Lower leg skin (tissue), 4 donors: Measurements from ENCODE around the gene SHC3. TPM values are rescaled to one million over a fixed set of nuclear protein-coding genes. Genes with fewer than 3 reads are reported as not detected.
A peak's percentile ranks its signal among the peaks of the same experiment; 100 is the strongest.

Experiments
- DNase-seq, 2 donors: peaks; one replicate each; pipeline ENCODE4 v3.0.0-alpha.2; 2019; ENCODE audit warnings: low spot score in 2 of 2
- H3K4me3 ChIP-seq: fragments of 200-600 bp; sonication (generic); 2 replicates; pipeline ENCODE4 v1.5.1; 2017; ENCODE audit warnings: mild to moderate bottlenecking, low read depth; ENCODE audit not compliant: poor library complexity, severe bottlenecking
- CTCF ChIP-seq, 3 donors: fragments of 450-650 bp; IDR thresholded peaks; one replicate each; pipeline ENCODE4 v1.5.1; 2016; ENCODE audit warnings: antibody characterized with exemption in 3 of 3, mild to moderate bottlenecking in 3 of 3, moderate library complexity in 2 of 3
- POLR2A ChIP-seq, 2 donors: fragments of 450-650 bp; IDR thresholded peaks; one replicate each; pipeline ENCODE4 v1.6.1; 2016 to 2017; ENCODE audit warnings: antibody characterized with exemption in 2 of 2, mild to moderate bottlenecking in 1 of 2, moderate library complexity in 1 of 2
- WGBS, 2 donors: methylation state at CpG; one replicate each; pipeline ENCODE4 v1.1.5; 2018; 5-methylcytosine and 5-hydroxymethylcytosine counted together
- intact Hi-C: fragments of 100-400 bp; cut with DNase I; formaldehyde crosslinking; loops from one replicate; pipeline ENCODE4 v1.15.0; 2023; ENCODE audit warnings: low total_unique reads
- total RNA-seq, 4 donors: library from RNA; depleted of rRNA; stranded (reverse); fragments of >200 nt; gene quantifications; one replicate each; pipeline ENCODE4 v1.1.0, GENCODE V29; 2016

The SHC3 gene
- total RNA-seq, 4 donors from 2014 or later = 0.49 to 3.7 (median 1.7) TPM

DNA sequence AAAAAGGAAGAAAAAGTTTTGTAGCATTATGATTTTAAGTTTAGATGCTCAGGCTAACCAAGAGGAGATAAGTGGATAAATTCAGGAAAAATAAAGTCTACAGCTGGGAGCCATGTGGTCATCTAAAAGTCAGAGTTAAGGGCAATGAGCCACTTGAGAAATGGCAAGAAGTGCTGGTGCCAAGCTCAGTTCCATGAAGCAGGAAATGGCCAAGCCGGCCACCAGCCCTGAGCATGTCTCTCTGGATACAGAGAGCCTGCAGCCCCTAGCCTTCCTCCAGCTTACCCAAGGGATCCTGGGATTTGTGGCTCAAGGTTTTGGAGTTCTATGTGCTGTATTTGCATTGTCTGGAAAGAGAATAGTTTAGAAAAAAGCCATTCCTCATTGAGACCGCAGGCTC is 199.6 kb downstream of the SHC3 start:
- no peak overlapping the region for H3K4me3 ChIP-seq
- no peak for TF ChIP-seq CTCF (IDR thresholded peaks at IDR 0.05)
- TF ChIP-seq POLR2A (IDR thresholded peaks at IDR 0.05) = no peak
- 79 to 81% methylated on average over 2 of the region's 2 CpGs for WGBS, 2 donors
- intact Hi-C loops = no loop called here
- DNase-seq = peak in 1 of 2 donors; percentile 80

- WGBS, 2 donors = 29 to 44% methylated on average over 5 of the region's 5 CpGs
- no peak overlapping the region for H3K4me3 ChIP-seq
- no peak for TF ChIP-seq CTCF (IDR thresholded peaks at IDR 0.05)
- TF ChIP-seq POLR2A (IDR thresholded peaks at IDR 0.05) = no peak
- DNase-seq = peak in 1 of 2 donors; percentile 45
- intact Hi-C loops = no loop called here
These were observed 200.6 kb downstream of the SHC3 start for GRCh38 chr9:88978034-88978433.

DNA sequence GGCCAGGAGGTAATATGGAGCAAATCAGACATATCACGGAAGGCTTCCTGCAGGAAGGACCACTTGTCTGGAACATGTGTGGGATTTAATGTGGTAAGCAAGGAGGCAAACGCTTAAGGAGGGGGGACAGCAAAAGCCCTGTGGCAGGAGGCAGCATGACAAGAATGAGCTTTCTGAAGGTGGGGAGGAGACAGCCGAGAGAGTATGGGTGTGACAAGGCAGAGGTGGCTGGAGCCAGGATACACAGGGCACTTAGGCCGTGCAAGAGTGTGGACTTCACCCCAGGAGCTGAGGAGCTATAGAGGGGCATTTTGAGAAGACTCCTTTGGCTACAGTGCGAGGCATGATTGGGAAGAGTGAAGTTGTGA is 201.7 kb downstream of the SHC3 start:
- no peak overlapping the region for H3K4me3 ChIP-seq
- 91 to 95% methylated on average over 5 of the region's 5 CpGs for WGBS, 2 donors
- intact Hi-C loops = no loop called here
- DNase-seq = peak in 1 of 2 donors; percentile 42
- TF ChIP-seq POLR2A (IDR thresholded peaks at IDR 0.05) (no peak), CTCF (IDR thresholded peaks at IDR 0.05) (no peak)

- intact Hi-C loops = no loop called here
- DNase-seq = peak in 1 of 2 donors; percentile 81
- TF ChIP-seq POLR2A (IDR thresholded peaks at IDR 0.05) (no peak), CTCF (IDR thresholded peaks at IDR 0.05) (no peak)
- 67 to 81% methylated on average over 8 of the region's 8 CpGs for WGBS, 2 donors
- H3K4me3 ChIP-seq = no peak overlapping the region
These were observed 202.4 kb downstream of the SHC3 start for GRCh38 chr9:88975966-88976889.

DNA sequence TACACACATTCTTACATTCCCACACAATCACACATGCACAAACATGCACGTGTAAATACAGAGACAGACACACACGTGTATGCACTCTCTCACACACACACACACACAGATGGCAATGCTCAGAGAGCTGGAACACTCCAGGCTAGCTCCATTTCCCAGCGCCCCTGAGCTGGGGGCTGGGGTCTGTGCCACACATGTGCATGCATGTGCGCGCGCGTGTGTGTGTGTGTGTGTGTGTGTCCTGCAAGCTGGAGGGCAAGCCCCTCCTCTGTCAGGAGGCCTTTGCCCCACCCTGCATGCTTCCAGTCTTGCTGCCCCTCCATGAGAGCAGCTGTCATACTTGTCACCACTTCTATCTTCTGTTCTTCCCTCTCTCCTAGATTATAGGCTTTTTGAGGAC is 204.0 kb downstream of the SHC3 start:
- no peak for TF ChIP-seq CTCF (IDR thresholded peaks at IDR 0.05)
- no peak for TF ChIP-seq POLR2A (IDR thresholded peaks at IDR 0.05)
- 71 to 87% methylated on average over 7 of the region's 7 CpGs for WGBS, 2 donors
- intact Hi-C loops = no loop called here
- peak in 1 of 2 donors; percentile 58 for DNase-seq
- no peak overlapping the region for H3K4me3 ChIP-seq
